ENCODE measurements around the gene VGLL4. TPM values are rescaled to one million over a fixed set of nuclear protein-coding genes. Genes with fewer than 3 reads are reported as not detected.

The VGLL4 gene
- polyA plus RNA-seq, 1 donor (not counting 4 experiments of a cell fraction or from before 2014, with no cell fraction given), result 32.6 TPM

DNA sequence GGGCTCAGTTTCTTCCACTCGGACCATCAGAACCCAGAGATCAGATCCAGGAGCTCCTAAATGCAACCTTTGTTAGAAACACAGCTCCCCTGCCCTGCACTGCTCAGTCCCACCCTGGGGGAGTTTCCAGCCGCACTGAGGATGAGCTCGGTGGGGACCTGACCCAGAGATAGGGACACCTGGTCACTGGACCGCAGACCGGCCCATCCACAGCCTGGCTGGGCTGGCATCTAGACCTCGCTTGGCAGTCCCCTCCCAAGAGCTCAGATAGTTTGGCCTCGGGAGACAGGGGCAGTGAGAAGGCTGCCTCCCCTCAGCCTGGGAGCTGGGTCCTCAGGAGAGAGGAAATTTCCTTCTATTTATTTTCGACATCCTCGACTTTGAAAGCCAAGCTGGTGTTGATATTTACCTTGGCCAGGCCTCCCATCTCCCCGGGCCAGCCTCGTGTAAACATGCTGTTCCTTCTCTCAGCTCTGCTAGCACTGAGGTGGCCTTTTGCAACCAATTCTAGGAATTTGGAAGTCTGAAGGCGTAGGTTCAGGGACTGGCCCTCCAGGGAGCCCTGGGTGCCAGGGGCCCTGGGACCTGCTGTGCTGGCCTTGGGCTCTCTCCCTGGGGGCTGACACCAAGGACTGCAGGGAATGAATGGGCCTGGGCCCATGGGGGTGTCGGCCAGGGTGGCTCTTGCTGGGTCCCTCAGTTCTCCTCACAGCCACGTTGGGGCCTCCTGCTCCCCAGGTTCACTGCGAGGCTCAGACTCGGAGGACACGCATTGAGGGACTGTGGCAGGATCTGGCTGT, 90.1 kb downstream of the VGLL4 start:
- no peak for FAIRE-seq
- Histone ChIP-seq H3K9ac (ENCODE audit: control insufficient read depth, extremely low read depth, insufficient read depth, low read length) (no peak overlapping the region), H2AFZ (ENCODE audit: control insufficient read depth, low read length) (no peak overlapping the region)

DNA sequence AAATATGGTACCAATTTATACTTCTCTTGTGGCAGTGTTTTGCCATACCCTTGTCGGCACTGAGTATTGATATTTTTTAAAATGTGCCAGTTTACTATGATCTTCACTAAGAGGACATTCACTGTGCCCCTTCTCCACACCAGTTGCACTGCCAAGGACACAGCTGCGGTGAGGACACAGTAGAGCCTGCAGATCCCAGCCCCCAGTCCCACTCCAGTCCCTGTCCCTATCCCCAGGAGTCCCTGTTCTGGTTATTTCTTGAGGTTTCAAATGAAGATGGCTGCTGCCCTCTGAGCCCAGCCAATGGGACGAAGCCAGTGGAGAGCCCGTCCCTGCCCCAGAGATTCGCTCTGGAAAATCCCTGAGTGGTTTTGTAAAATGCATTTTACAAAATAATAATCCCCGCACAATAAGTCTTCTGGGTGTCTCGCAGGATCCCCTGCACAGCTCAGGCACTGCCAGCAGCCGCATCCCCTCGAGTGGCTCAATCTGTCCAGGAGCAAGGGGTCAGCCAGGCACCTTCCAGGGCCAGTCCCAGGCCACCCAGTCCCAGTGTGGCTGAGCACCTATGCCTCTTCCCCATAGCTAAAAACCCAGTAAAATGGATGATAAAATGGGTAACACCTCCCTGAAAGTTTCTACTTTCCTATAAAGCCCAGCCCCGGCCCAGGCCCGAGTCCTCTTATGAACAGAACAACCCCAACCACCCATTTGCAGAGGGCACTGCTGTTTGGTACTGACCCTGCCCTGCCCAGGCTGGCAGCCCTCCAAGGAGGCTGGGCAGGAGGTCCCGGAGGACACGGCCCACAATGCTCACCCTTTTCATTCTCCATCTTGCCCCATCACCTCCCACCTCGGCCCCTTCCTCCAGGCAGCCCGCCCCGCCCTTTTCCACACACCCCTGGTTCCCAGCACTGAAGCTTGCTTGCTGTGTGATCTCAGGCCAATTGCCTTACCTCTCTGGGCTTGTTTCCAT, 91.1 kb downstream of the VGLL4 start:
- Histone ChIP-seq H3K9me3 (ENCODE audit: control insufficient read depth, low read depth, low read length) (no peaks in the 10 kb centered on the region), H3K4me2 (ENCODE audit: control insufficient read depth, extremely low read depth, insufficient read depth, low read depth, low read length) (no peak overlapping the region), H3K4me3 (ENCODE audit: control insufficient read depth in 2 of 3, extremely low read depth in 1 of 3, insufficient read depth in 2 of 3, low read depth in 1 of 3, low read length in 3 of 3) (no peak overlapping the region), H3K27me3 (ENCODE audit: control insufficient read depth, extremely low read depth, insufficient read depth, low read length) (no peaks in the 10 kb centered on the region), H3K4me1 (ENCODE audit: control insufficient read depth, extremely low read depth, insufficient read depth, low read length) (peaks cover 7% of the 10 kb centered on the region), H3K9ac (ENCODE audit: control insufficient read depth, extremely low read depth, insufficient read depth, low read length) (no peak overlapping the region), H3K36me3 (ENCODE audit: control insufficient read depth in 2 of 2, extremely low read depth in 1 of 2, insufficient read depth in 2 of 2, low read length in 2 of 2) (peaks cover 11 to 16% of the 10 kb centered on the region in 2 experiments), H3K9me1 (ENCODE audit: control insufficient read depth, extremely low read depth, insufficient read depth, low read length) (no peaks in the 10 kb centered on the region), H2AFZ (ENCODE audit: control insufficient read depth, low read length) (no peak overlapping the region), H4K20me1 (ENCODE audit: control insufficient read depth, extremely low read depth, insufficient read depth, low read length) (peaks cover 4% of the 10 kb centered on the region), H3K79me2 (ENCODE audit: control insufficient read depth, insufficient read depth, low read length) (peaks cover 5% of the 10 kb centered on the region), H3K27ac (ENCODE audit: control insufficient read depth, insufficient read depth, low read length) (no peak overlapping the region)
- FAIRE-seq (no peak), DNase-seq (ENCODE audit: low read depth, low spot score) (no peak)
- dilution Hi-C loops (cut with MboI; ENCODE audit: extremely low pct_ligation_motif_present, low sequenced_read_pairs), result no loop called here
- TF ChIP-seq, protein P1, sequence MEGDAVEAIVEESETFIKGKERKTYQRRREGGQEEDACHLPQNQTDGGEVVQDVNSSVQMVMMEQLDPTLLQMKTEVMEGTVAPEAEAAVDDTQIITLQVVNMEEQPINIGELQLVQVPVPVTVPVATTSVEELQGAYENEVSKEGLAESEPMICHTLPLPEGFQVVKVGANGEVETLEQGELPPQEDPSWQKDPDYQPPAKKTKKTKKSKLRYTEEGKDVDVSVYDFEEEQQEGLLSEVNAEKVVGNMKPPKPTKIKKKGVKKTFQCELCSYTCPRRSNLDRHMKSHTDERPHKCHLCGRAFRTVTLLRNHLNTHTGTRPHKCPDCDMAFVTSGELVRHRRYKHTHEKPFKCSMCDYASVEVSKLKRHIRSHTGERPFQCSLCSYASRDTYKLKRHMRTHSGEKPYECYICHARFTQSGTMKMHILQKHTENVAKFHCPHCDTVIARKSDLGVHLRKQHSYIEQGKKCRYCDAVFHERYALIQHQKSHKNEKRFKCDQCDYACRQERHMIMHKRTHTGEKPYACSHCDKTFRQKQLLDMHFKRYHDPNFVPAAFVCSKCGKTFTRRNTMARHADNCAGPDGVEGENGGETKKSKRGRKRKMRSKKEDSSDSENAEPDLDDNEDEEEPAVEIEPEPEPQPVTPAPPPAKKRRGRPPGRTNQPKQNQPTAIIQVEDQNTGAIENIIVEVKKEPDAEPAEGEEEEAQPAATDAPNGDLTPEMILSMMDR (optimal IDR thresholded peaks at IDR 0.05 in 1 of 3, IDR thresholded peaks at IDR 0.05 in 1 of 3, conservative IDR thresholded peaks at IDR 0.05 in 1 of 3; ENCODE audit: extremely low read depth in 1 of 3, insufficient read depth in 2 of 3, low read length in 3 of 3), result no peak
- no peak for TF ChIP-seq EZH2 (IDR thresholded peaks at IDR 0.05; ENCODE audit: low read length)

More for the DNA sequence above, 90.1 kb downstream of the VGLL4 start:
- Histone ChIP-seq H3K4me3 (ENCODE audit: control insufficient read depth in 2 of 3, extremely low read depth in 1 of 3, insufficient read depth in 2 of 3, low read depth in 1 of 3, low read length in 3 of 3) (no peak overlapping the region), H3K79me2 (ENCODE audit: control insufficient read depth, insufficient read depth, low read length) (peaks cover 5% of the 10 kb centered on the region), H3K27me3 (ENCODE audit: control insufficient read depth, extremely low read depth, insufficient read depth, low read length) (no peaks in the 10 kb centered on the region), H3K4me1 (ENCODE audit: control insufficient read depth, extremely low read depth, insufficient read depth, low read length) (peaks cover 17% of the 10 kb centered on the region), H3K9me3 (ENCODE audit: control insufficient read depth, low read depth, low read length) (no peaks in the 10 kb centered on the region), H3K27ac (ENCODE audit: control insufficient read depth, insufficient read depth, low read length) (no peak overlapping the region), H3K9me1 (ENCODE audit: control insufficient read depth, extremely low read depth, insufficient read depth, low read length) (no peaks in the 10 kb centered on the region), H3K4me2 (ENCODE audit: control insufficient read depth, extremely low read depth, insufficient read depth, low read depth, low read length) (no peak overlapping the region), H3K36me3 (ENCODE audit: control insufficient read depth in 2 of 2, extremely low read depth in 1 of 2, insufficient read depth in 2 of 2, low read length in 2 of 2) (peaks cover 11 to 16% of the 10 kb centered on the region in 2 experiments), H4K20me1 (ENCODE audit: control insufficient read depth, extremely low read depth, insufficient read depth, low read length) (peaks cover 5% of the 10 kb centered on the region)
- dilution Hi-C loops (cut with MboI; ENCODE audit: extremely low pct_ligation_motif_present, low sequenced_read_pairs), result no loop called here
- no peak for DNase-seq (ENCODE audit: low read depth, low spot score)
- no peak for TF ChIP-seq EZH2 (IDR thresholded peaks at IDR 0.05; ENCODE audit: low read length)
- TF ChIP-seq, protein P1 (optimal IDR thresholded peaks at IDR 0.05 in 1 of 3, IDR thresholded peaks at IDR 0.05 in 1 of 3, conservative IDR thresholded peaks at IDR 0.05 in 1 of 3; ENCODE audit: extremely low read depth in 1 of 3, insufficient read depth in 2 of 3, low read length in 3 of 3), result no peak

Data from keratinocyte (primary cell).